ENCODE measurements around the gene PRKG1. TPM values are rescaled to one million over a fixed set of nuclear protein-coding genes. Genes with fewer than 3 reads are reported as not detected.

The PRKG1 gene
- total RNA-seq, 1 experiment from 2014 or later = 7.4 TPM

- Histone ChIP-seq H3K79me2 (ENCODE audit: low read length) (no peaks in the 10 kb centered on the region), H3K4me2 (ENCODE audit: low read length) (peak overlapping the region; percentile 87), H3K9ac (ENCODE audit: low read length) (peak overlapping the region; percentile 43), H3F3A (ENCODE audit: low read length, unreplicated experiment) (no peaks in the 10 kb centered on the region), H3K4me1 (ENCODE audit: insufficient read depth, low read length) (peaks cover 19% of the 10 kb centered on the region), H3K9me3 (ENCODE audit: low read length) (no peaks in the 10 kb centered on the region), H3K27me3 (ENCODE audit: low read length) (no peaks in the 10 kb centered on the region), H3K27ac (ENCODE audit: low read length) (no peak overlapping the region), H3K36me3 (ENCODE audit: low read depth, low read length) (no peaks in the 10 kb centered on the region), H3K9me2 (replicated peaks; ENCODE audit: low read length) (no peaks in the 10 kb centered on the region), H3K4me3 (ENCODE audit: low read length) (peak overlapping the region; percentile 72), H4K20me1 (ENCODE audit: low read length) (no peaks in the 10 kb centered on the region), H2AFZ (ENCODE audit: low read length) (peak overlapping the region; percentile 90)
- no TSS peak for BruUV-seq (replicated peaks)
- DNase-seq (no peak), ATAC-seq (peak; percentile 2; the same call in 1 of the 2 replicates)
- CTCF ChIA-PET = no interaction called here
- POLR2A ChIA-PET (ENCODE audit: unreplicated experiment) = interaction anchor here (0.6 to 1.9 kb wide), 7 partner anchors 7 to 625 kb away, joined by 3 to 19 read pairs (median 4); no protein-coding TSS in a partner anchor
- intact Hi-C loops (cut with micrococcal nuclease) = no loop called here
- TF ChIP-seq CTCF (conservative IDR thresholded peaks at IDR 0.05; ENCODE audit: low read depth, low read length) = peak; percentile 36; the same call in 1 of the 2 replicates
- no peak for TF ChIP-seq EZH2 (IDR thresholded peaks at IDR 0.05; ENCODE audit: low read length, unreplicated experiment)
- TF ChIP-seq EZH2phosphoT487 (IDR thresholded peaks at IDR 0.05; ENCODE audit: borderline replicate concordance, low read length) = 0 out of 2 replicates have a peak, but pooled peaks have one; percentile 35
These were observed 971 bp downstream of the PRKG1 start for GRCh38 chr10:51075043-51075872.

GRCh38 chr10:51075873-51076229, 1.6 kb downstream of the PRKG1 start:
- Histone ChIP-seq H3K79me2 (ENCODE audit: low read length) (no peaks in the 10 kb centered on the region), H3K4me2 (ENCODE audit: low read length) (peak overlapping the region; percentile 87)

More at GRCh38 chr10:51075873-51076229, 1.6 kb downstream of the PRKG1 start:
- intact Hi-C loops (cut with micrococcal nuclease) = loop anchor here (1.0 kb wide), 1 partner anchor 9 kb away; no protein-coding TSS in a partner anchor
- Histone ChIP-seq H2AFZ (ENCODE audit: low read length) (no peak overlapping the region), H3K9ac (ENCODE audit: low read length) (no peak overlapping the region), H3K9me3 (ENCODE audit: low read length) (no peaks in the 10 kb centered on the region), H3K4me1 (ENCODE audit: insufficient read depth, low read length) (peaks cover 19% of the 10 kb centered on the region), H3K27ac (ENCODE audit: low read length) (no peak overlapping the region), H3K4me3 (ENCODE audit: low read length) (peak overlapping the region; percentile 72; the same call in 1 of the 2 replicates), H3K9me2 (replicated peaks; ENCODE audit: low read length) (no peaks in the 10 kb centered on the region), H3K36me3 (ENCODE audit: low read depth, low read length) (no peaks in the 10 kb centered on the region), H3K27me3 (ENCODE audit: low read length) (no peaks in the 10 kb centered on the region), H3F3A (ENCODE audit: low read length, unreplicated experiment) (no peaks in the 10 kb centered on the region), H4K20me1 (ENCODE audit: low read length) (no peaks in the 10 kb centered on the region)
- CTCF ChIA-PET = no interaction called here
- ATAC-seq (no peak), DNase-seq (no peak)
- BruUV-seq (replicated peaks) = no TSS peak
- POLR2A ChIA-PET (ENCODE audit: unreplicated experiment) = no interaction called here
- no peak for TF ChIP-seq EZH2phosphoT487 (IDR thresholded peaks at IDR 0.05; ENCODE audit: borderline replicate concordance, low read length)
- no peak for TF ChIP-seq CTCF (conservative IDR thresholded peaks at IDR 0.05; ENCODE audit: low read depth, low read length)
- no peak for TF ChIP-seq EZH2 (IDR thresholded peaks at IDR 0.05; ENCODE audit: low read length, unreplicated experiment)
